Stimulated activated CD8-positive, alpha-beta memory T cell treated with anti-CD3 and anti-CD28 coated beads, Interleukin-15, amount 100 ng/mL, for 1 hour (primary cell): ENCODE results near the gene RRP7A.
"Not testable (repeated sequence)": the region's sequence is repeated elsewhere in the genome, so short reads cannot be mapped to it uniquely, and the experiment has no call there.

Experiments
- DNase-seq: peaks from one replicate; pipeline ENCODE4 v3.0.0-alpha.2; 2020; ENCODE audit warnings: low read depth

Gene RRP7A

DNA sequence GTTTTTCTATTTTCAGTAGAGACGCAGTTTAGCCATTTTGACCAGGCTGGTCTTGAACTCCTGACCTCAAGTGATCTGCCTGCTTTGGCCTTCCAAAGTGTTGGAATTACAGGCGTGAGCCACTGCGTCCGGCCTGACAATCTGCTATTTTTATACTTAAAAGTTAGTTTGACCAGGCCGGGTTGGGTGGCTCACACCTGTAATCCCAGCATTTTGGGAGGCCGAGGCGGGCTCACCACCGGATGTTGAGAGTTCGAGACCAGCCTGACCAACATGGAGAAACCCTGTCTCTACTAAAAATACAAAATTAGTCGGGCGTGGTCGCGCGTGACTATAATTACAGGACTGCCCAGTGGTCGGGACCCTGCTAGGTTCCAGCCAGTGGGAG, 19.8 kb downstream of the RRP7A start:
- not testable (repeated sequence) for DNase-seq

DNA sequence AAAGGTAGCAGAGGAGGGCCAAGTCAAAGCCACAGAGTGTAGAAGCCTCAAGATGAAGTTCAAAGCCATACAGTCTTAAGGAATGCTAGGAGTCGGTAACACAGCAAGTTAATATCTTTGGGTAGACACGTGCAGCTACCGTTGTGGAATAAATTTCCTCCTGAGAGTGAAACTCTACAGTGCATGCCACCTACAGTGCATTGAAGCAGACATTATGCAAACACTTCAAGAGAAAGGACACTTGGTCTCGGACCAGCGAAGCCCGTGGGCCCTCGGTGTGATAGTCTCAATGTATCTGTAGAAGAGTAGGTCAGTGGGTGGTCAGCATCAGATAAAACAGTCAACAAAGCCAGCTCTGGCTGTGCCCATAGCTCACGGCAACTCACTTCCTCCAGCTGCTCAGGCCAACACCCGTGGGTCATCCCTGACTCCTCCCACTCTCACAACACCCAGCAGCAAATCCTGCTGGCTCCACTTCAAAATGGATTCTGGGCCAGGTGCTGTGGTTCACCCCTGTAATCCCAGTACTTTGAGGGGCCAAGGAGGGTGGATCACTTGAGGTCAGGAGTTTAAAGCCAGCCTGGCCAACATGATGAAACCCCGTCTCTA, 24.0 kb downstream of the RRP7A start:
- DNase-seq = not testable (repeated sequence)

DNA sequence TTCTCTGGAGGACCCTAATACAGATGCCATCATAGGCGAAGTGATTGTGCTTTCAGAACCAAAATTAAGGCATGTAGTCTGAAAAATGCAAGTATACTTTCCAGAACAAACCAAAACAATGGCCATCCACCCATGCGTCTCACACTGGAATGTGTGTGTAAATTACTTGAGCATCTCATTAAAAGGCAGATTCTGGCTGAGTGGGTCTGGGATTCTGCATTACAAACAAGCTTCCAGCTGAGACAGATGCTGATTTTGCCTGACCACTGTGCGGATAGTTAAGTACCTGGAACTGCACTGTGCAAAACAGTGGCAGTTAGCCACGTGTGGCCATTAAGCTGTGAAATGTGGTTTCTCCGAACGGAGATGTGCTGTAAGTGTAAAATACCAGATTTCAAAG, 26.2 kb downstream of the RRP7A start:
- no peak for DNase-seq

DNA sequence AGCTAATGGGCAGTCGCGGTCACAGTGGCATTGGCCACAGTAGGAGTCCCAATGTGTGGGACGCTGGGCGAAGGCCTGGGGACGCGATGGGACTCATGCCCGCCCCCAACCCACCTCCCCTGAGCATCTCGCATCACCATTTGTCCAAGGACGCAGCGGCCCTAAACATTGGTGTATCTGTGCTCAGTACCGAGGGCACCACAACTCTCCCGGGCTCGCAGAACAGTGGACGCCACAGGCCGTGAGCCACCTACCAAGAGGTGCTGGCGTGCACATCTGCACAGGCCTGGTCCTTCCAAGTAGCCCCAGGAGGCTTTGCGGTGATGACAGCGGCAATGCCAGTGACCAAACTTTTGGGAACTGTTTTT, 27.3 kb downstream of the RRP7A start:
- no peak for DNase-seq

DNA sequence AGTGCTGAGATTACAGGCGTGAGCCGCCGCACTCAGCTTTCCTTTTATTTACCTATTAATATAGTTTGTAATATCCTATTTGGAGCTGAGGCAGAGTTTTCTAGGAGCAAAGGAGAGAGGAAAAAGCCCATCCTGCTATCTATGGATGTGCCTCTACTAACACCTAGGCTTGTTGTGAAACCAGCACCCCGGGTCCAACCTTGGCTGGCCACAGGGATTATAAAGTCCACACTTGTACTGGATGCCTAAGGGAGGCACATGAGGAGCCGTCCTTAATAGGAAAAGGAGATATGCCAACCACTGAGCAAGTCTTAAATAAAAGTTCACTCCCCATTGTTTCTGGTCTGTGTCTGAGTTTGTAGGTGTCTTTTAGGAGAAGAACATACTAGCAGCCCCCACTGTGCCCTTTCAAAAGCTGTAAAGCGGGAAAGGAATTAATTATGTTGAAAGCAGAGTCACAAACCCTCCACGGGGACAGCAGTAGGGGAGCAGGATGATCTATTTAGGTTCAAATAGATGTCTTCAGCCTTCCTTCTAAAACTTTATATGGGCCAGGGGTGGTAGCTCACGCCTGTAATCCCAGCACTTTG, 29.3 kb downstream of the RRP7A start:
- no peak for DNase-seq

DNA sequence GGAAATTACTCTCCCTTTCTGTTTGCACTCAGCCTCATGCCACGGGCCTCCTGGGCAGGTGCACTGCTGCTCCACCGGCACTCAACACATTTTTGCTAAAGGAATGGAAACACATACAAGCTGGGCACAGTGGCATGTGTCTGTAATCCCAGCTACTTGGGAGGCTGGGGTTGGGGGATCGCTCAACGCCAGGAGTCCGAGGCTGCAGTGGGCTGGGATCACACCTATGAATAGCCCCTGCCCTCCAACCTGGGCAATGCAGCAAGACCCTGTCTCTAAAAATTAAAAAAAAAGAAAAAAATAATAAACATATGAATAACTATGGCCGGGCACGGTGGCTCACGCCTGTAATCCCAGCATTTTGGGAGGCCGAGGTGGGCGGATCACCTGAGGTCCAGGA, 30.6 kb downstream of the RRP7A start:
- no peak for DNase-seq

DNA sequence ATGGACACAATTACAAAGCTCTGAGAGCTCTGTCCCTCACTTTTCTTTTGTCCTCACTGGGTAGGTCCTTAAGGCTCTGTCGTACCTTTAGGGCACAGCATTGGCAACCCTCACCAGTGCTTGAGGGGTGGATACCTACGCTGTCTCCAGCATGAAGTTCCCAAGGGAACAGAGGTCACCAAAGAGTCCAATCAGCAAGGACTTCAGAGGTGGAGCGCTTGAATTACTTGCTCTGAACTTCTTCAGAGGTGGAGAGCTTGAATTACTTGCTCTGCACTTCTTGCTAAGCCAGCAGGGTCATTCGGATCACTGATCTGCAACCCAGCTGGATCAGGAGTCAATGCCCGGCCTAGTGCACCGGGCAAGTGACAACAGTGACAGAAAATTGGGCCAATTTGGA, 35.1 kb downstream of the RRP7A start:
- no peak for DNase-seq

DNA sequence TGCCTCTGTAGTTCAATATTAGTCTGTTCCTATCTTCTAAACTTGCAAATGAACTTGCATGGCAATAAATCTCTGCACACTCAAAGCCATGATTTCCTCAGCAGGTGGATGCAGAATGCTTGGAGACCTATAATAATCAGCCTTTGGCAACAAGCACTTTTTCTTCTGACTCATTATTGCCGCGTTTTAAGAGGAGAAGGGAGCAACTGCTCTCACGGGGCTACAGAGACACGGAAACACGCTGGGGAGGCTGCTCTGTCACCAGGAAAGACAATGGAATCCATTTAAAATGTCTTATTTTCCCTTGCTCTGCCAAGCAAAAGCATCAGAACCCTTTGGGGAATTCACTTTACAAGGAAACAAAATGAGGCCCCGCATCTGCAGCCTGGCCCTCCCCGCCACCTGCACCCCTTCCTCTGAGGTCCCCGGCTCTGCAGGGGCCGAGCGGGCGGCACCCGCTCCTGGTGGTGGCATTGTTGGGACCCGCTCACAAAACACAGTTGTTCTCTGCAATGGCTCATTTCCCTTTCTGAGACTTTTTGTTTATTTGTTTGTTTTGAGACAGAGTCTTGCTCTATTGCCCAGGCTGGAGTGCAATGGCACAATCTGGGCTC, 35.9 kb downstream of the RRP7A start:
- DNase-seq = not testable (repeated sequence)

DNA sequence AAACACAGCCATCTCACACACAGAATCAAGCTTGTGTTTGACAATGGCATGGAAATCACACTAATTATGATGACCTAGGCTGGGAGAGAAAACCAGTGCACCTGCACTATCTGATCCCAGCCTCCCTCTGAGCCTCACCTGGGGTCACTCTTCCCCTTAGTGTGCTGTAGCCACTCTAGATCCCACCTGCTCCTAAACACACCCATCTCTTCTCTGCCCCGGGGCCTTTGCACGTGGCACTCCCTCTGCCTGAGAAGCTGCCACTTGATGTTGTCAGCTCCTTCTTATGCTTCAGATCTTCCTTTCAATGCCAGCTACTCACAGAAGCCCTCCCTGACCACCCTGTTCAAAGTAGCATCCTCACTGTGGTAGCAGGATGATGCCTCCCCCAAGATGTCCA, 44.5 kb downstream of the RRP7A start:
- no peak for DNase-seq

DNA sequence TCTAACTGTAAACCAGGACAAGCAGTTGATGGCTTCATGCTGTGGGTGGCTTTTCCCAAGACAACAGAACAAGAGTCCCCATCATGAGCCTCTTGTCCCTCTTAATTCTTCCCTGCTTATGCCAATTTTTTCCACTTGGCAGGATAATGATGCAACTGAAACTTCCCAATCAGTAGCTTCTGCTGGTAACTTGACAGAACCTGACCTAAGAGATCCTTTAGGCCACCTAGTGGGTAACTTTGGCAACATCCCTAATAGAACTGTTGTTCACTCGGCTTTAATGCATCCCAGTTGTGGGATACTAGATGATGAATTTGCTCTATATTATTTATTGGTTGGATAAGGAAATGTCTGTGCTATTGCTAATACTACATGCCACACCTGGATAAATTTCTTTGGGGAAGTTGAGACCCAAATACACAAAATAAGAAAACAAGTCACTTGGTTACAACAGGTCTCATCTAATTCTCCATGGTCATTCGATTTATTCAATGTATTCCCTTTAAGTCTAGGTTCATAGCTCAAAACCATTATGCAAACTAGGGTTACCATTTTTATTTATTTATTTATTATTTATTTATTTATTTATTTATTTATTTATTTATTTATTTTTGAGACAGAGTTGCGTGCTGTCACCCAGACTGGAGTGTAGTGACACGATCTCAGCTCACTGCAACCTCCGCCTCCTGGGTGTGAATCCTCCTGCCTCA, 46.0 kb downstream of the RRP7A start:
- DNase-seq = no peak

DNA sequence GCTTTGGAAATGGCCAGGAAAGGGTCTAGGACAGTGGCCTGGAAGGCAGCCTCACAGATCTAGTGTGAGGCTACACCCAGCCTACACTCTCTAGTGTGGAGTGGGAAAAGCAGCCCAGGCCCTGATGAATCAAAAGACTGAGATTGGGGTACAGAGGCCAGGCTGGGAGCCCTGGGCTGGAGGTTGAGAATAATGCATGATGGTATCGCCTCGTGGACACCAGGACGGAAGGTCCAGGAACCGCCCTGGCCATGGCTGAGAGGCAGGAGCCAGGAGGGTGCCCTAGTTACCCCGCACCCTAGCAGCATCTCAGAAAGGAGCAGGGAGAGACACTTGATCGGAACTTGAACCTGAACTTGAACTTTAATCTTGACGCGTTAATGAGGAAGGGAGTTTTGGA, 46.9 kb downstream of the RRP7A start:
- DNase-seq = no peak

DNA sequence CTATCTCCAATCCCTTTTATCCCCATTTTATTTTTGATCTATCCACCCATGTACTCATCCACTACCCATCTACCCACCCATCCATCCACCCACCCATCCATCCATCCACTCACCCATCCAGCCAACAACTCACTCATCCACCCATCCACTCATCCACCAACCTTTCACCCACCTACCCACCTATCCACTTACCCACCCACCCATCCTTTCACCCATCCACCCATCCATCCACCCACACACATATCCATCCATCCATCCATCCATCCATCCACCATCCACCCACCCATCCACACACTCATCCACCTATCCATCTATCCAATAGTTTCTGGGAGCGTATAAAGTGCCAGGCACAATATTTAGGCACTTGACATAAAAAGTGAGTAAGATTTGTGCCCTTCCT, 48.2 kb downstream of the RRP7A start:
- DNase-seq = no peak

DNA sequence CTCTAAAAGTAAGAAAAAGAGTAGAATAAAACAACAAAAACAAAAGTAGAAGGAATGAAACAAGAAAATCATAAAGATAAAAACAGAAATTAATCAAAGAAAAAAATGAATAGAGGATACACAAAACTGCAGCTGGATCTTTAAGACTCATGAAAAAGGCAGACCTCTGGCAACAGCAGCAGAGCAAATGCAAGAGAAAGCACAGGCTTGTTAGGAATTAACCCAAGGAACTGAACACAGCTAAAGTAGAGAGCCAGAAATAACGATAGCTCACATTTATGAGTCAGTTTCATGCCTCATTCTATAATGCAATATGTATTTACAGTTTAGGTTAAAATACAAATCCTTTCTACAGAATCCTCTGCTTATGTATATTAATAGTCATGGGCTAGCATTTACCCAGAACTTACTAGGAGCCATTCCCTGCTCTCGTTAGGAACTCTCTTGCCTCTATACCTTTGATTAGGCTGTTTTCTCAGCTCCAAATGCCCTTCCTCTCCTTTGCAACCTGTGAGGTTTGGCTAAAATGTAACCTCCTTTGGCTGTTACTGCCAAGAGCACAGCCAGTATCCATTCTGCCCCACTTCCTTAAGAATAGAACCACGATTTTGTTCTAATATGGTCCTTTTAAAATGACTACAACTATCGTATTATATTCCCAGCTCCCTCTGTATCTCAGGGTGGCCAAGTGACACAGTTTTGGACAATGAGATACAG, 49.1 kb downstream of the RRP7A start:
- no peak for DNase-seq

DNA sequence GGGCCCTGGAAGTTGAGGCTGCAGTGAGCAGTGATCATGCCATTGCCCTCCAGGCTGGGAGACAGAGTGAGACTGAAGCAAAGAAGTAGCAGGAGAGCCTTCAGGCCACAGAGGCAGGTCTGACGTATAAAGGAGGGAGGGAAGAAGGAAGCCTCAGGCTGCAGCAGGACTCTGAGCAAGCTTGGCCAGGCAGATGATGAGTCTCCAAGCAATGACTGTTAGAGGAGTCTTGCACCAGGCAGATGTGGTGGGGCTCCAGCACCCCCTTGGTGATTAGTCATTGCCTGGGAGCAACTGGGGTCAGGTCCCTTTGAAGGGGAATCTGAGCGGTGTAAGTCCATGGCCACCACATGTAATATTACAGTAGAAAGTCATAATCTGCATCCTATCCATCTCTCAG, 50.8 kb downstream of the RRP7A start:
- no peak for DNase-seq

DNA sequence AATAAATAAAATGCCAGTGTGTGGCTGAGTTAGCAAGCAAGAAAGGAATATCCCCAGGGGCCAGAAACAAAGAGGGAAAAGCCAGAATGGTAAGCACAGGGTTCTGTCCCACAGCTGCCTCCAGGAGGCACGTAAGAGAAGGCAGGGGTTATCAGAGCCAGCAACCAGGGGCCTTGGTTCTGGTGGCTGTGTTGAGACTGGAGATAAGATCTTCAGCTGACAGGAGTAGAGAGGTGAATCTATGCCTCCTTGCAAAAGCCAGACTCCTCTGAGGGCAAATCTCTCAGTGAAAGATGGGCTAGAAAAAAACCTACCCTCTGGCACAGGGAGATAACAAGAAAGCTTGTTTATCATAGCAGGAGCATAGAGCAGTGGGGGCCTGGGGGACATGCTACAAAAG, 57.6 kb downstream of the RRP7A start:
- no peak for DNase-seq

DNA sequence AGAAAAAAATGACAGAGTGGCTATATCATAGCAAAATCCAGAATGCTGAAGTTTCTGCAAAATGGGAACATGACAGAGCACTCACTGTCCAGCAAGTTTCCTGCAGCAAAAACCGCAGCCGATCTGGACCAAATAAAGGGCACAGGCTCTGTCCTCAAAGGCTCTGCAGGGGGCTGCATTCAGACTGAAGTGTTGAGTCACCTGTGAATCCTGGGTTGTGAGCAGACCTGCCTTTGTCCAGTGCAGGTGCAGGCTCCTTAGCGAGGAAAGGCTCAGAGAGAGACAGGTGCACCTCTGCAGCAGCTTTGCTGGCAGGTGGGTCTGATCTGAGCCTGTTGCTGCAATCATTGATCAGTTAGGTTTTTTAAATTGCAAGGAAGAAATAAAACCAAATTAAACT, 58.1 kb downstream of the RRP7A start:
- DNase-seq = no peak
